ENCODE results near the gene NAV3.

Gene NAV3

GRCh38 chr12:77817276-77817675 is 13.4 kb upstream of the NAV3 start:
- Histone ChIP-seq H3K9ac (ENCODE audit: low read length) (no peak overlapping the region), H3K4me2 (ENCODE audit: low read depth, low read length) (no peak overlapping the region), H3K4me1 (ENCODE audit: low read length) (no peaks in the 10 kb centered on the region), H3K9me2 (replicated peaks; ENCODE audit: insufficient read depth, low read length) (no peaks in the 10 kb centered on the region), H2AFZ (ENCODE audit: low read length) (no peak overlapping the region), H3K27ac (ENCODE audit: low read length) (no peak overlapping the region), H4K20me1 (ENCODE audit: insufficient read depth, low read length) (no peaks in the 10 kb centered on the region), H3K9me3 (replicated peaks; ENCODE audit: insufficient read depth, low read length) (no peaks in the 10 kb centered on the region), H3K79me2 (ENCODE audit: low read length) (no peaks in the 10 kb centered on the region), H3F3A (ENCODE audit: insufficient read depth, low read length) (no peaks in the 10 kb centered on the region), H3K36me3 (replicated peaks; ENCODE audit: insufficient read depth, low read length) (no peaks in the 10 kb centered on the region), H3K27me3 (replicated peaks; ENCODE audit: insufficient read depth, low read length) (no peaks in the 10 kb centered on the region), H3K4me3 (ENCODE audit: low read length) (no peak overlapping the region)
- TF ChIP-seq CTCF (IDR thresholded peaks at IDR 0.05; ENCODE audit: low read length) (no peak), EZH2phosphoT487 (IDR thresholded peaks at IDR 0.05; ENCODE audit: low read length) (no peak), EZH2 (optimal IDR thresholded peaks at IDR 0.05; ENCODE audit: low read depth, low read length) (no peak)
- DNase-seq, result no peak

GRCh38 chr12:77818351-77818750 is 12.3 kb upstream of the NAV3 start:
- H3K4me3 ChIP-seq (ENCODE audit: low read length), result no peak overlapping the region
- no peaks in the 10 kb centered on the region for H3K79me2 ChIP-seq (ENCODE audit: low read length)
- H4K20me1 ChIP-seq (ENCODE audit: insufficient read depth, low read length), result no peaks in the 10 kb centered on the region
- no peaks in the 10 kb centered on the region for H3K4me1 ChIP-seq (ENCODE audit: low read length)
- no peak for TF ChIP-seq EZH2phosphoT487 (IDR thresholded peaks at IDR 0.05; ENCODE audit: low read length)
- no peak for TF ChIP-seq EZH2 (optimal IDR thresholded peaks at IDR 0.05; ENCODE audit: low read depth, low read length)
- TF ChIP-seq CTCF (IDR thresholded peaks at IDR 0.05; ENCODE audit: low read length), result no peak
- no peak overlapping the region for H3K4me2 ChIP-seq (ENCODE audit: low read depth, low read length)
- H3K9me3 ChIP-seq (replicated peaks; ENCODE audit: insufficient read depth, low read length), result no peaks in the 10 kb centered on the region
- H3K27me3 ChIP-seq (replicated peaks; ENCODE audit: insufficient read depth, low read length), result no peaks in the 10 kb centered on the region
- no peak for DNase-seq
- H2AFZ ChIP-seq (ENCODE audit: low read length), result no peak overlapping the region
- H3K36me3 ChIP-seq (replicated peaks; ENCODE audit: insufficient read depth, low read length), result no peaks in the 10 kb centered on the region
- H3K9ac ChIP-seq (ENCODE audit: low read length), result no peak overlapping the region
- no peak overlapping the region for H3K27ac ChIP-seq (ENCODE audit: low read length)
- H3K9me2 ChIP-seq (replicated peaks; ENCODE audit: insufficient read depth, low read length), result no peaks in the 10 kb centered on the region
- H3F3A ChIP-seq (ENCODE audit: insufficient read depth, low read length), result no peaks in the 10 kb centered on the region

- H3K27me3 ChIP-seq (replicated peaks; ENCODE audit: insufficient read depth, low read length), result no peaks in the 10 kb centered on the region
- H3K9me3 ChIP-seq (replicated peaks; ENCODE audit: insufficient read depth, low read length), result no peaks in the 10 kb centered on the region
- H3K79me2 ChIP-seq (ENCODE audit: low read length), result no peaks in the 10 kb centered on the region
- H3K27ac ChIP-seq (ENCODE audit: low read length), result no peak overlapping the region
- no peak overlapping the region for H3K4me3 ChIP-seq (ENCODE audit: low read length)
- H3K9ac ChIP-seq (ENCODE audit: low read length), result no peak overlapping the region
- TF ChIP-seq EZH2 (optimal IDR thresholded peaks at IDR 0.05; ENCODE audit: low read depth, low read length) (no peak), CTCF (IDR thresholded peaks at IDR 0.05; ENCODE audit: low read length) (no peak), EZH2phosphoT487 (IDR thresholded peaks at IDR 0.05; ENCODE audit: low read length) (no peak)
- no peaks in the 10 kb centered on the region for H4K20me1 ChIP-seq (ENCODE audit: insufficient read depth, low read length)
- no peaks in the 10 kb centered on the region for H3K9me2 ChIP-seq (replicated peaks; ENCODE audit: insufficient read depth, low read length)
- H3K4me2 ChIP-seq (ENCODE audit: low read depth, low read length), result no peak overlapping the region
- no peaks in the 10 kb centered on the region for H3K36me3 ChIP-seq (replicated peaks; ENCODE audit: insufficient read depth, low read length)
- H3K4me1 ChIP-seq (ENCODE audit: low read length), result no peaks in the 10 kb centered on the region
- no peak for DNase-seq
- no peaks in the 10 kb centered on the region for H3F3A ChIP-seq (ENCODE audit: insufficient read depth, low read length)
- no peak overlapping the region for H2AFZ ChIP-seq (ENCODE audit: low read length)
Observed at GRCh38 chr12:77821699-77822203, 8.9 kb upstream of the NAV3 start.
